ENCODE results near the gene HADHB.
A peak's percentile ranks its signal among the peaks of the same experiment; 100 is the strongest.
"Not testable (repeated sequence)": the region's sequence is repeated elsewhere in the genome, so short reads cannot be mapped to it uniquely, and the experiment has no call there.

The HADHB gene

DNA sequence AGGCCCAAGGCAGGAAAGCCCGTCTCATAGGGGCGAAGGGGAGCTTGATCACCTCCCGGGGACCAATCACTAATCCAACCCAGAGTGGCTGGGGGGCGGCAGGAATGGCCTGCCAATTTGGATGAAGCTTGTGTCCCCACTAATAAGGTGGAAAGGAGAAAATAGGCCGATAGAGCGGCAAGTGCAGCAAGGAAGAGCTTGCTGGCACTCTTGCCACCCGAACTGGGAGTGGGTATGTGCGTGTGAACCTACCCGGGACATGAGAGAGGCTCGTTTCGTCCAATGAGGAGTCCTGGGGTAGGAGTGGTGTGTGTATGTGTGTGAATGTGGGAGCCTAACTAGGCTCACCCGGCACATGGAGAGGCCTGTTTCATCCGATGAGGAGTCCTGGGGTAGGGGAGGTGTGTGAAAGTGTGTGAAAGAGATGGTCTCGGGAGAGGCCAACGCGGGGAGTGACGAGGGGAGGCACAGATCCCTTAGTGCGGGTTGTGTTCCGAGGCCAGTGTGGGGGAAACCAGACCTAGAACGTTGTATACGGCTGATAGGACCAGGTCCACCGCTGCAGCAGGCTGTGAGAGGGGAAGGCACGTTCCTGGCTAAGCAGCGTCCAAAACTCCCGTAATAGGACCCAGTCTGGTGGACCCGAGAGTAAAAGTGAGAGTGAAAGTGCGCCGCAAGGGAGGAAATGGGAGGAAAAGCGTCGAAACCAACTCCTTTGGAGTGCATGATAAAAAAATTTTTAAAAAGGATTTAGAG is 54.1 kb downstream of the HADHB start:
- peak in 1 of 2 experiments; percentile 51 for DNase-seq

DNA sequence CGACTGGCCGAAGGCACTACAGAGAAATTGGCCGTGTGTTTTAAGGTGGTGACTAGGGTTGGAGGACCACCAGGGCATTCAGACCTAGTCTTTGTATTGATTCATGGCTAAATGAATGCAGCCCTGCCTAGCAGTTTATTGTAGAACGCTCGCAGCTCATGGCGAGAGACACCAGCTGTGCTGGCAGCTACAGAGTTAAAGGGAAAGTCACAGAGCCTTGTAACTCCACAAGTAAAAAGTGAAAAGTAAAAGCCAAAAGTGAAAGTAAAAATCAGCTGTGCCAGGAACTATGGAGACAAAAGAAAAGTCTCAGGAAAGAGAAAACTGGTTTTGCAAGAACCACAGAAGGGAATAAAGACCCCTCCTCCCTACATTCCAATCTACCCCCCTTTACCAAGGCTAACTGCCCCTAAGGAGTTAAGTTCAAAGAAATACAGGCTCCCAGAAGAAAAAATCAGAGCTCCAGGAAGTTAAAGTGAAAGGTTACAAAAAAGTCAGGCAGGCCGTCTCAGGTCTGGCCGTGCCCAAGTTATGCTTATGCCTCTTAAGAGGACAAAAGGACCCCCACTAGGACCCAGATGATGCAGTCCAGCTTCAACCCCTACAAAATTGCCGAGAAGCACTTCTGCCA is 54.8 kb downstream of the HADHB start:
- no peak for DNase-seq

DNA sequence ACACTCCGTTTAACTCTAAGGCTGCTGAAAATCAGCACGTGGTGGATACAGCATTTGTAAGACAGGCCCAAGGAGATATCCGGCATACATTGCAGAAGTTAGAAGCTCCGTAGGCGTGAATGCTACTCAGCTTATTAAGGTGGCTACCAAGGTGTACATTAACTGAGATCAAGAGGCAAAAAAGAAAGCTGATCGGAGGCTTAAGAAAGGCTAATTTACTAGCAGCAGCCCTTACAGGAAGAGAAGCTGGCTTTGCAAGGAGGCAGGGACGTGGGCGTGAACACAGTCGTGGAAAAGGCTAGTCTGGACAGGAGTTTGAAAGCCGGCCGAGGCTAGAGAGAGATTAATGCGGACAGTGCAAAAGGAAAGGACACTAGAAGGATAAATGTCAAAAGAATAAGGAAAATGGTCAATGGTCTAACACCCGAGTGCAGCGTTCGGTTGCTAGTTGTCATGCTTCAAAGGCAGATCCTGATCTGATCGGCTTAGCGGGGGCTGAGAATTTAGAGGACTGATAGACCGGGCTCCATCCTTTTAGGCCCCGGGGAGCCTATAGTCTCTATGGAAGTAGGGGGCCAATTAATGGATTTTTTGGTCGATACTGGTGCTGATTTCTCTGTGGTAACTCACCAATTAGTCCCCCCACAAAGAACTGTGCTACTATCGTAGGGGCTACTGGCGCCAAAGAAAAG is 55.6 kb downstream of the HADHB start:
- peak in 1 of 2 experiments; percentile 30 for DNase-seq

DNA sequence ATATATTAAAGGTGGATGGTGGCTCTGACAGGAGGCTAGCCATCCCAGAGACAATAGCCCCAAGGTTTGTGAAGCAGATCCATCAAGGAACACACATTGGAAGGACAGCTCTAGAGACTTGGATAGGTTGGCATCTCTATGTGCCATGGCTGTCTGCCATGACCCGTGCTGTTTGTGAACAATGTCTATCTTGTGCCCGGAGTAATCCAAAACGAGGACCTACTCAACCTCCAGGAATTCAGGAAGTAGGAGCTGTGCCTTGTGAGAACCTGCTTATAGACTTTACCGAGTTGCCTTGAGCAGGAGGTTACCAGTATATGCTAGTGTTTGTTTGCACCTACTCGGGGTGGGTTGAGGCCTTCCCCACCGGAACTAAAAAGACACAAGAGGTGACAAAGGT is 58.1 kb downstream of the HADHB start:
- DNase-seq, result no peak

DNA sequence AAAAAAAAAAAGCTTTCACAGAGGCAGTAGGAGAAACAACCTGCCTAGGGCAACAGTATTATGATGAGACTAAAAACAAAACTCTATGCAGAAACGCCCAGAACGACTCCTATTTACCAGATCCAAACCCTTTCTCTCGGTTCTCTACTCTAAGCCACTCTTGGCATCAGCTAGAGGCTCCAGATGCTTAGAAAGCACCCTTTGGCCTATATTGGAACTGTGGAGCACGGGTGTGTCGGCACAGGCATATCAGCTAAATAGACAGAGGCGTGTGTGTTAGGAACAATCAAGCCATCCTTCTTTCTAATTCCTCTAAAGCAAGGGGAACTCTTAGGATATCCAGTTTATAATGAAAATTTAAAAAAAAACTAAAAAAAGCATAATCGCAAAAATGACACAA is 60.4 kb downstream of the HADHB start:
- not testable (repeated sequence) for DNase-seq

DNA sequence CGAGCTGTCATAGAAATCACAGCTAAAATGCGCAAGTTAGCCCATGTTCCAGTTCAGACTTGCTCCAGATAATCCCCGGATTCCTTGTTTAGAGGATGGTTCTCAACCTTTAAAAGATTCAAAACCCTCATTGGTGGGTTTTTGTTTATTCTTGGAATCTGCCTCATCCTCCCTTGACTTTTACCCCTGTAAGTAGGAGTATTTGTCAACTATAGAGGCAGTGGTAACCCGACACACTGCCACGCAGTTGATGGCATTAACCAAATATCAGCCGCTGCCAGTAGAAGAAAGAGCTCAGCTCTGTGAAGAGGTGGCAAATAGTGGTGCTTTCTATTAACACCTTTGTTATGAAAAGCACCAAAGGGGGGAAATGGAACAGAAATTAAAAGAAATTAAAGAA is 60.8 kb downstream of the HADHB start:
- DNase-seq, result no peak

DNA sequence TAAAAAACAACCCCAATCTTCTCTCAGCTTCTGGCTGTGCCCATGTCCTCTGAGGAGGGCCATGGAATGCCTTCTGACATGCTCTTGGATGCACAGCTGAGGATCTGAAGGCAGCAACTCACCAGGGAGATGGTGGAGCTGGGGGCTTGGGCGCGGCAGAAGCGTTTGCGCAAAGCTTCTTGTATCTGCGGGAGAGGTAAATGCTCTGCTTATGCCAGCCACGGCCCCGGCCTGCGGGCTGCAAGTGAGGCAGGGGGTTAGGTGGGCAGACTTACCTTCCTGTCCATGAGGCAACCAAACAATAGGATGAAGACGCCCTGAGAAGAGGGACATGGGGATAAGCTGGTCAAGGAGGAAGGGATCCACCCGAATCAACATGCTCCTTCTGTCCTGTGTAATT is 65.2 kb downstream of the HADHB start:
- no peak for DNase-seq

DNA sequence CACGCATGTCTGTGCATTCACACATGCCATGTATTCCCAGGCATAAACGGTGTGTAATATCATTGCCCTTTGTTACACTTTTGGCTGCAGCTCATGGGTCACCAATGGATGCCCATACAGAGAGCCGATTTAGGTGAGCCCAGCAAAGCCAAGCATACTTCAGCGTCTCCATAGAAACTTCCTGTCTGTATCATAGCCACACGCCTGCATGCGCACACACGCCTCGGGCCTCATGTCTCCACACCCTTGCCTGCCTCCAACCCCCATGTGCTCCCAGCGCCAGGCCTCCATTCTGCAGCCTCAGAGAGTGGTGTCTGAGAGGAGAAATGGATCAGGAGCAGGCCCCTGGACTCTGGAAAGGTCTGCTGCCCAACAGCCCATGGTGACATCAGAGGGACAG is 67.7 kb downstream of the HADHB start:
- no peak for DNase-seq

DNA sequence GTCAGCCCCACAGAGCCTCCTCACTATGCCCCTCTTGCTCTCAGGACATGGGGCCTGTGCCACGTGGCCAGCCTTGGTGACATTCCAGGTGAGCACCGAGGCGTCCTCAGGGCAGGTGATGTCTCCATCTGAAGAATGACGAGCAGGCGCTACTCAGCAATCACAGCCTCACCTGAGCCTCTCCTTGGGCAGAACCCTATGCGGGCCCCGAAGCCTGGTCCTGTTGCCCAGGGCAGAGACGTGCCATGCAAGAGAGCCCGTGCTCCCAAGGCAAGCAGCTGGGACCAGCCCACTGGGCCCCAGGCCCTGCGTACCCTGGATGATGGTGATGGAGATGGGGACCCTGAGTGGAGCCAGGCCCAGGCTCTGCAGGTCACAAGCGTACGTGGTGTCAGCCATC is 68.7 kb downstream of the HADHB start:
- DNase-seq, result no peak

DNA sequence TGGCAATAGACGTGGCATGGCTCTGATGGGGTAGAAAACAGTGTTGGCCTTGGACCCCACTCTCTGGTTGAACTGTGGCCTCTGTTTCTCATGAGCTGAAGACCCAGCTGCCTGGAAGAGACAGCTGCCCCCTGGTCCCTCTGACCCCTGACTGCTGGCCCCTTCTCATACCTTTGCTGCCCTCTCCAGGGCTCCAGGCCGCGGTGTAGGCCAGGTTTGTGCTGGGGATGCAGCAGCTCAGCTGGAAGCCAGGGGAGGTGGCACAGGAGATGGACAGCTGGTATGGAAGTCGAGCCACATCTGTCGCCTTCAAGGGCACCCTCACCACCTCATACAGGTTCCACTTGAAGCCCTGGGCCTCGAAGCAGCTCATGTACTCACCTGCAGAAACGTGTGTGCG is 69.5 kb downstream of the HADHB start:
- no peak for DNase-seq

DNA sequence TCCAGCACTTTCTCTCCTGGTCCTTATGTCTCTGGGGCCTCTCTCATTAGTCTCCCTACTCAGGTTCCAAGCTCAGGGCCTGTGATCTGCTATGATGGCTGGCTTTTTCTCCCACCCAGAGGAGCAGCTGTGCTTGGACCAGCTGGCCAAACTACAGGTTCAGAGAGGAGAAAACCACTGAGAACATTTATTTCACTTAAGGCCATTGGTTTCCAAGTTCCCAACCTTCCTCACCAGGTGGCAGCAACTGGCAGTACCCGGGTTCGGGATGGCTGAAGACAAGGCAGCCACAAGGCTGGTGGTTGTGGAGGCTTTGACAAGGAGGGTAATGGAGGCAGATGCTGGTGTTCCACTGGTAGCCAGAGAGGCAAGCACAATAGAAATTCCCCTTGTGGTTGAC is 71.3 kb downstream of the HADHB start:
- DNase-seq, result no peak

DNA sequence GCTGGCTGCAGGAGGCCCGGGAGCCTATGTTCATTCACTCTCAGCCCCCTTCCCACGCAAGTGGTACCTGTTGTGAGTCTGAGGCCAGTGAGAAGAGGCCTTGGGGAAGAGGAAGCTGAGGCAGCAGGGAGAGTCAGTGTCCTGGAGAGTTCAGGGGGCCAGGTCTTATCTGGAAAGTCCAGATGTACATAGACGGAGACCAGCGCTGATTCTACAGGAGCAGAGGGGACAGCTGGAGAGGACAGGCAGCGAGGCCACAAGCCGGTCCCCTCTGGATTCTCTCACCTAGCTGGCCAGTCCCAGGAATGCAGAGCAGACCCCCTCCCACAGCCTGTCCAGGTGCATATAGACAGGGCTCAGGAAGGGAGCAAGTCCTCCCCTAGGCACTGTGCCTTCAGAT is 72.1 kb downstream of the HADHB start:
- no peak for DNase-seq

DNA sequence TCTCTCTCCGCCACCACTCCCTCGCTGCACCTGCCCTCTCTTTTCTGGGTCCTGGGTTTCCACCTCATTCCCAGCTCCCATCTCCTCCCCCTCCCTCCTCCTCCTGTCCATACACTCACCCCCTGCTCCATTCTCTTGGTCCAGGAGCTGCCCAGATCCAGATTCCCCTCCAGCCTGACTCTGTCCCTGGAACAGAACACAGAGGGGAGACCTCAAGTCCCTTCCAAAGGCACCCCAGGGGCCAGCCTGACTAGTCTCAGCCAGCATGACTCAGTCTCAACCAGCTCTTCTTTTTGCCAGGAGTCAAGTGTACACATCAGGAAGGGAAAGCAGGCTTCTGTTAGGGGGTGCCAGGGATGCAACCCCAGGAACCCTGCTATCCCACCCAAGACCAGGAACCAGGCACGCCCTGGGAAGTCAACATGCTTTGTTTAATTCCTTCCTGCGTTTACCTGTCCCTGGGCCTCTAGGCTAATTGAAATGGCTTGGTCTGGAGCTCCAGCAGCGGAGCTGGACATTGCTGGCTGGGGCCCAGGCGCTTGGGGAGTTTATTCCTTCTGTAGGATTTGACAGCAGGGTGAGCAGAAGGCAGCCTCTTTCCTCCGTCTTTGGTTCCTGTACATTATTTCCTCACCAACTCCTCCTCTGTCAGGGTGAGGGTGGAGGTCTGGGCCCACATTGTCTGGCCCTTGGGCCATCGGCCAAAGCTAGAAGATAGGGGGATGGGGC is 72.8 kb downstream of the HADHB start:
- DNase-seq, result no peak

DNA sequence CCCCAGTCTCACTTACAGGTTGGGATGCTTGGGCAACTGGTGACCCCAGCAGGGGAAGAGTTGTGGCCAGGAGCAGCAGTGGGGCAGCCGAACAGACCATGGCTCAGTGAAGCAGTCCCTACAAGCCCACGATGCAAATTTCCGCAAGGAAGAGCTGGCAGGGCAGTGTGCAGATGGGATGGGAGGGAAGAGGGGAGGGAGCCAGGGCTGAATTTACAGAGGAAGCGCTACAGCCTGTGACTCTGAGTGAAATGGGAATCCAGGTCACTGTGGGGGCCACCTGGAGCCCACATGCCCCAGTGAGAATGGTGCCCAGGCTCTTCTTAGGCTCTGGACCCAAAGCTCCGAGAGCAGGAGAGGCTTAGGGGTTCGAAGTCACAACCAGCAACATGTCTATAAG is 74.2 kb downstream of the HADHB start:
- no peak for DNase-seq

DNA sequence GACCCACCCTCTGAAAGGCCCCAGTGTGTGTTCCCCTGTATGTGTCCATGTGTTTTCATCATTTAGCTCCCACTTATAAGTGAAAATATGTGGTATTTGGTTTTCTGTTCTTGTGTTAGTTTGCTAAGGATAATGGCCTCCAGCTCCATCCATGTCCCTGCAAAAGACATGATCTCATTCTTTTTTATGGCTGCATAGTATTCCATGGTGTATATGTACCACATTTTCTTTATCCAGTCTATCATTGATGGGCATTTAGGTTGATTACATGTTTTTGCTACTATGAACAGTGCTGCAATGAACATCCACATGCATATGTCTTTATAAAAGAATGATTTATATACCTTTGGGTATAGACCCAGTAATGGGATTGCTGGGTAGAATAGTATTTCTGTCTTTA is 79.7 kb downstream of the HADHB start:
- not testable (repeated sequence) for DNase-seq

DNA sequence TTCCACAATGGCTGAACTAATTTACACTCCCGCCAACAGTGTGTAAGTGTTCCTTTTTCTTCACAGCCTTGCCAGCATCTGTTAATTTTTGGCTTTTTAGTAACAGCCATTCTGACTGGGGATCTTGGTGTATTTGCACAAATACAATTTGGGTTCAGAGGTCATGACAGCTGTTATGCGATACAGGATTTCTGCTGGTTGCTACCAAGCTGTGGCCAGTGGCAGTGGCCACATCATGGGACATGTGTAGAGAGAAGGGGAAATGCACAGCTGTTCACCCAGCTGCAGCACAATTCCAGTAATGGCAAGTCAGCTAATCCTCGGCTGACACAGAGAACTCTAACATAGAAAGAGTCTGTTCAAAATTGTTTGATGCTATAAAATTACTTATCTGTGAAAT is 80.2 kb downstream of the HADHB start:
- DNase-seq, result no peak

DNA sequence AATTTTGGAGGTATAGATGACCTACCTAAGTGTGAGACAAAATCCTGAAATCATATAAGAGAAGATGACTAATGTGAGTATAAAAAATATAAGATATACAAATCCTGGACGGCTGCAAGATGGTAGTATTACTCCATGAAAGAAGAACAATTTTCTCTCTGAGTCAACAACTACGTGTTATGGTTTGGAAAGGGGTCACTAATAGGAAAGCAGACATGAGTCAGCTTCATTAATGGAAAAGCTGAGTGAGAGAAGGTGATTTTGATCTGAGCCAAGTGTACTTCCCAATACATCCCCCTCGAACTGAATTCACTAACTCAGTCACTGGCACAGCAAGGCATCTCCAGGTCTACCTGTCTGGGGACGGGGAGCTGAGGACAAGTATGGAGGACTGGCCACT is 81.1 kb downstream of the HADHB start:
- no peak for DNase-seq

DNA sequence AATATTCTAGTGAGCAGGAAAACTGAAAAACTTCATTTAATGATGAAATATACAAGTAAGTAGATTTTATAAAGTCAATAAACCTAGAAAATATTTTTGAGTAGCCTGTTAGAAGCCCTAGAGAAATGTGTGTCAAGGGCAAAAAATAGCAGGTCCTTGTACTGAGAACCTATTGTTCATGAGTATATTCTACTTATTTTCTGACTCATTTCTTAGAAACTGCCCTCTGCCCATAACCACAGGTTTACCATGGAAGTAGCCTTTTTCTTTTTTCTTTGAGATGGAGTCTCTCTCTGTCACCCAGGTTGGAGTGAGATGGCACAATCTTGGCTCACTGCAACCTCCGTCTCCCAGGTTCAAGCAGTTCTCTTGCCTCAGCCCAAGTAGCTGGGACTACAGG is 81.8 kb downstream of the HADHB start:
- no peak for DNase-seq

DNA sequence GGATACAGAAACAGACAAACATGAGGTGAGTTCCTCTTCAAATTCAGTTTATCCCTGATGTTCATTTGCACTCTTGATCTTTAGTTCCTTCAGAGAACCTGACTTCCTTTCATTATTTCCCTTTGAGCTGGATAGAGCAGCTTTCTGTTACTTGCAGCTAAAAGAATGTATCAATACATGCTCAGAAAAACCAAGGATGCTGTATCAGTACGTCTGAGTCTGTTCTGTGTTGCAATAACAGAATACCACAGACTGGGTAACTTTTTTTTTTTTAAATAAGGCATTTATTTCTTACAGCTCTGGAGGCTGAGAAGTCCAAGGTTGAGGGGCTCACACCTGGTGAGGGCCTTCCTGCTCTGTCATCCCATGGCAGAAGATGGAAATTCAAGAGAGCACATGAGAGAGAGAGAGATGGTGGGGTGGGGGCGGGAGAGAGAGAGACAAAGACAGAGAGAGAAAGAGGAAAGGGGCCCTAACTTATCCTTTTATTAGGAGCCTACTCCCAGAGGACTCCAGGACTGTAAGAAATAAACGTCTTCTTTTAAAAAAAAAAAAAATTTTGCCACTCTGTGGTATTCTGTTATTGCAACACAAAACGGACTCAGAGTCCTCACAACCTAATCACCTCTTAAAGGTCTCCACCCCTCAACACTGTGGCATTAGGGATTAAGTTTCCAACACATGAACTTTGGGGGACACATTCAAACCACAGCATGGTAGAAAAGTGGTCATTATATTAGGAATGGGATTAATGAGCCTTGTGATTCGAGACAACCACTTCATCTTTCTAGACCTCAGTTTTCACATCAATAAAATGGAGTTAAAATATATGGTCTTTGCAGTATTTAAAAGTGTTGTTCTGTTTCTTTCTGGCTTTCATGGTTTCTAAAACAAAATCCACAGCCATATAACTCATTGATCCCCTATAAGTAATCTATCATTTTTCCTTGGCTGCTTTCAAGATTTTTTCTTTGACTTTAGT is 82.8 kb downstream of the HADHB start:
- DNase-seq, result no peak

DNA sequence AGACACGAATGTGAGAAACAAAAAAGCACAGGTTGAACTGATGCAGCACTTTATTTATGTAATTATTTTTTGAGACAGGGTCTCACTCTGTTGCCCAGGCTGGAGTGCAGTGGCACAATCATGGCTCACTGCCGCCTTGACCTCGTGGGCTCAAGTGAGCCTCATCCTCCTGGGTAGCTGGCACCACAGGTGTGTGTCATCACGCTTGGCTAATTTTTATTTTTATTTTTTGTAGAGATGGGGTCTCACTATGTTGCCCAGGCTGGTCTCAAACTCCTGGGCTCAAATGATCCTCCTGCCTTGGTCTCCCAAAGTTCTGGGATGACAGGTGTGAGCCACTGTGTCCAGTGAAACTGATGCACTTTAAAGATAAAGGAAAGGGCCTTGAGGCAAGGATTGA is 84.3 kb downstream of the HADHB start:
- DNase-seq, result not testable (repeated sequence)

DNA sequence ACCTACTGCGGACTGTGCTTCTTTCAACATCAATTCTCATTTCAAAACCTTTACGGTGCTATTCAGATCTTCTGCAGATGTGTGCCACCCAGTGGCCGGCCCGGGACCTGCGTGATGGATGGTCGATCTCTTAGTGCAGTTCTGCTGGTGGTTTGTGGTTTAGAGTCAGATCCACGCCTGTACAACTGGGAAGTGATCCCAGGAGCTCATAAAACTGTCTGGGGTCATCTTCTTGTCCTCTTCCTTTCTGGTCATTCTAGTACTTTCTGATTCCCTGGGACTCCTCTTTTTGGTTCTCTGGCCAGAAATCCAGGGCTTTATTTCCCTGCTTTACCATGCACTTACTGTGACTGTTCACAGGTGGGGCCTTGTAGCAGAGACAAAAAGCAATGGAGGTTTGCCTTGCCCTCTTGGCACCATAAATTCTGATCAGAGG is 85.4 kb downstream of the HADHB start:
- peak; percentile 77 to 79 for DNase-seq

DNA sequence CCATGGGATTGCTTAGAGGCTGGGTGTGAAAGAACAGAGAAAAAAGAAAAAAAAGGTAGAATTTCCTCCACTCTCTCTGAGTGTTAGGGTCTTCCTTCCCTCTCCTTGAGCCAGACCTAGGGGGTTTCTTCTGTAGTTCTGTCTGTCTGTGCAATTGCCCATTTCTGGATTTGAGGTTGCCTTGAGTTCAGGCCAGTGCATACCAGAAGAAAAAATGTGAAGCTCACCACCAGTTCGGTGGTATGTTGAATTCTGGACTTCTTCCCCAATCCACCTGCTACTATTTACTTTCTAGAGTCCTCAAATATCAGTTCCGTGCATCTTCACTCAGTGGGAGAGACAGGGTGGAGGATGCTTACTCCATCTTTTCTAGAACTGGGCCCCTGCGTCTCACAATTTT is 85.9 kb downstream of the HADHB start:
- DNase-seq, result no peak
